HepG2 (cell line): ENCODE results near the gene WBP1. TPM values are rescaled to one million over a fixed set of nuclear protein-coding genes. Genes with fewer than 3 reads are reported as not detected.
A peak's percentile ranks its signal among the peaks of the same experiment; 100 is the strongest.

Experiments
- GMEB2 ChIP-seq: IDR thresholded peaks from 2 replicates; pipeline ENCODE4 v1.6.1; 2016; ENCODE audit warnings: missing biosample characterization, missing genetic modification reagents, low read depth
- LCORL ChIP-seq, 2 experiments: fragments of 450-650 bp in 1 of 2; sonication (generic) in 1 of 2; formaldehyde crosslinking in 1 of 2; IDR thresholded peaks; 2 replicates each; pipeline versions ENCODE4 v1.5.0 to v1.6.1; 2017 to 2020; ENCODE audit warnings: antibody characterized with exemption in 1 of 2, missing genetic modification reagents in 1 of 2
- NFIB ChIP-seq: sonication (generic); formaldehyde crosslinking; IDR thresholded peaks from 2 replicates; pipeline ENCODE4 v1.9.0; 2021; ENCODE audit warnings: missing genetic modification reagents, mild to moderate bottlenecking, borderline replicate concordance
- NR2F6 ChIP-seq, 2 experiments: IDR thresholded peaks; 2 replicates each; pipeline ENCODE4 v1.6.1; 2016; ENCODE audit warnings: antibody characterized with exemption in 1 of 2, mild to moderate bottlenecking in 1 of 2
- RERE ChIP-seq: IDR thresholded peaks from 2 replicates; pipeline ENCODE4 v1.6.1; 2016; ENCODE audit warnings: low read depth, missing genetic modification reagents, missing compliant biosample characterization
- YEATS4 ChIP-seq: sonication (generic); formaldehyde crosslinking; IDR thresholded peaks from 2 replicates; pipeline ENCODE4 v1.4.0; 2020; ENCODE audit warnings: missing genetic modification reagents, borderline replicate concordance
- YY1 ChIP-seq: IDR thresholded peaks from 2 replicates; pipeline ENCODE4 v1.6.1; 2011; ENCODE audit warnings: low read length, low read depth, moderate library complexity, mild to moderate bottlenecking; ENCODE audit not compliant: insufficient read depth, insufficient replicate concordance
- ZBED4 ChIP-seq: sonication (generic); formaldehyde crosslinking; IDR thresholded peaks from 2 replicates; pipeline ENCODE4 v1.4.0; 2020; ENCODE audit warnings: missing genetic modification reagents, borderline replicate concordance
- ZFAT ChIP-seq: sonication (generic); formaldehyde crosslinking; conservative IDR thresholded peaks from 2 replicates; pipeline ENCODE4 v1.8.1; 2023; ENCODE audit warnings: missing genetic modification reagents, inconsistent platforms
- ZNF101 ChIP-seq: sonication (generic); formaldehyde crosslinking; IDR thresholded peaks from 2 replicates; pipeline ENCODE4 v1.4.0; 2020; ENCODE audit warnings: mild to moderate bottlenecking, low read depth, missing genetic modification reagents, borderline replicate concordance
- ZNF160 ChIP-seq: sonication (generic); formaldehyde crosslinking; IDR thresholded peaks from 2 replicates; pipeline ENCODE4 v1.8.0; 2022; ENCODE audit warnings: mild to moderate bottlenecking, inconsistent platforms, missing genetic modification reagents
- ZNF317 ChIP-seq: sonication (generic); formaldehyde crosslinking; IDR thresholded peaks from 2 replicates; pipeline ENCODE4 v1.5.0; 2020; ENCODE audit warnings: mild to moderate bottlenecking, missing genetic modification reagents
- ZNF563 ChIP-seq: sonication (generic); formaldehyde crosslinking; IDR thresholded peaks from 2 replicates; pipeline ENCODE4 v1.8.0; 2022; ENCODE audit warnings: mild to moderate bottlenecking, moderate library complexity, missing genetic modification reagents
- ZNF567 ChIP-seq: sonication (generic); formaldehyde crosslinking; IDR thresholded peaks from 2 replicates; pipeline ENCODE4 v1.8.1; 2023; ENCODE audit warnings: mild to moderate bottlenecking, missing genetic modification reagents, borderline replicate concordance
- ZNF841 ChIP-seq: sonication (generic); formaldehyde crosslinking; IDR thresholded peaks from 2 replicates; pipeline ENCODE4 v1.8.1; 2023; ENCODE audit warnings: missing genetic modification reagents, borderline replicate concordance
- polyA plus RNA-seq, 8 experiments: library from polyadenylated mRNA; depleted of rRNA in 3 of 8; stranded (reverse) in 7 of 8; unstranded in 1 of 8; fragments of >200 nt; fragmentation: Illumina TruSeq in 4 of 8; extraction: Trizol in 4 of 8; gene quantifications; 2 replicates each; pipeline versions ENCODE4 v1.2.1 to v1.2.3, GENCODE V29; 2011 to 2016; ENCODE audit warnings: low read depth in 4 of 8, missing spikeins in 1 of 8, mixed read lengths in 1 of 8; ENCODE audit not compliant: insufficient read depth in 1 of 8
- total RNA-seq, 5 experiments: library from RNA; depleted of rRNA; stranded (reverse); fragments of >200 nt; fragmentation: Illumina TruSeq; extraction: Trizol; gene quantifications; 2 replicates each; pipeline ENCODE4 v1.2.3, GENCODE V29; 2016; ENCODE audit warnings: low read depth in 1 of 5

The WBP1 gene
- total and polyA plus RNA-seq, 2 of the 13 experiments (the other 11 are each of a cell fraction or from before 2014, with no cell fraction given): 38.8 to 85.7 TPM

GRCh38 chr2:74502720-74503505, 44.7 kb downstream of the WBP1 start (continued):
- TF ChIP-seq ZBED4 (CRISPR knock-in tag): peak; percentile 31; the same call in 1 of the 2 replicates
- no peak; the same call in none of the 2 replicates for TF ChIP-seq NFIB (CRISPR knock-in tag)
- TF ChIP-seq ZNF317 (CRISPR knock-in tag): peak; percentile 80; the same call in 1 of the 2 replicates
- TF ChIP-seq ZNF160: peak; percentile 73
- TF ChIP-seq GMEB2: no peak
- peak; percentile 90 for TF ChIP-seq ZNF563
- no peak for TF ChIP-seq ZNF841 (CRISPR knock-in tag)
- TF ChIP-seq NR2F6 (IDR thresholded peaks at IDR 0.05): no peak
- TF ChIP-seq NR2F6 (CRISPR knock-in tag; IDR thresholded peaks at IDR 0.05): peak; percentile 75
- TF ChIP-seq ZNF567 (CRISPR knock-in tag): no peak; the same call in 1 of the 2 replicates
- 0 out of 2 replicates have a peak, but pooled peaks have one; percentile 19 for TF ChIP-seq ZFAT (CRISPR knock-in tag)
- peak; percentile 85 for TF ChIP-seq YY1
- no peak for TF ChIP-seq LCORL (IDR thresholded peaks at IDR 0.05)
- peak; percentile 72; the same call in 1 of the 2 replicates for TF ChIP-seq LCORL (CRISPR knock-in tag; IDR thresholded peaks at IDR 0.05)
- TF ChIP-seq RERE (CRISPR knock-in tag): 0 out of 2 replicates have a peak, but pooled peaks have one; percentile 14
- TF ChIP-seq ZNF101: 0 out of 2 replicates have a peak, but pooled peaks have one; percentile 17
- TF ChIP-seq YEATS4 (CRISPR knock-in tag): peak; percentile 84
